Ectodermal cell (in vitro differentiated cells): ENCODE results near the gene ERG28. TPM values are rescaled to one million over a fixed set of nuclear protein-coding genes. Genes with fewer than 3 reads are reported as not detected.
A peak's percentile ranks its signal among the peaks of the same experiment; 100 is the strongest.

Source experiments
- H3K27ac ChIP-seq: 2 replicates; pipeline ENCODE4 v1.7.0; 2013; ENCODE audit warnings: mild to moderate bottlenecking, low read depth, low read length; ENCODE audit not compliant: insufficient read depth, poor library complexity, severe bottlenecking
- H3K27me3 ChIP-seq: 2 replicates; pipeline ENCODE4 v1.7.0; 2013; ENCODE audit warnings: mild to moderate bottlenecking, low read length; ENCODE audit not compliant: insufficient read depth, control insufficient read depth, poor library complexity, severe bottlenecking
- H3K36me3 ChIP-seq: one replicate; pipeline ENCODE4 v1.7.0; 2013; ENCODE audit warnings: low read length; ENCODE audit not compliant: control insufficient read depth, insufficient read depth
- H3K4me1 ChIP-seq: one replicate; pipeline ENCODE4 v1.7.0; 2013; ENCODE audit warnings: low read length; ENCODE audit not compliant: control insufficient read depth, insufficient read depth
- H3K4me3 ChIP-seq: 2 replicates; pipeline ENCODE4 v1.7.0; 2013; ENCODE audit warnings: low read depth, low read length, control low read depth; ENCODE audit not compliant: insufficient read depth
- H3K9me3 ChIP-seq: 2 replicates; pipeline ENCODE4 v1.7.0; 2013; ENCODE audit warnings: mild to moderate bottlenecking, low read length, moderate library complexity; ENCODE audit not compliant: control insufficient read depth
- WGBS, 2 experiments: methylation state at CpG; one replicate each; pipeline ENCODE4 v1.1.7; 2013; ENCODE audit warnings: missing lambda C conversion rate in 2 of 2; 5-methylcytosine and 5-hydroxymethylcytosine counted together
- polyA plus RNA-seq, 4 experiments: library from polyadenylated mRNA; stranded (reverse); fragments of 50-300 nt; gene quantifications; one replicate each; pipeline ENCODE4 v1.2.3, GENCODE V29; 2013

The ERG28 gene
- 56.2 TPM for polyA plus RNA-seq (2013, experiment 1 of 4)
- 54.3 TPM for polyA plus RNA-seq (2013, experiment 2 of 4)
- polyA plus RNA-seq (2013, experiment 3 of 4) = 26.0 TPM
- 30.6 TPM for polyA plus RNA-seq (2013, experiment 4 of 4)

- H3K9me3 ChIP-seq = no peaks in the 10 kb centered on the region
- peak within 1 kb of the TSS; percentile 54 for H3K4me3 ChIP-seq
- H3K27me3 ChIP-seq = no peaks in the 10 kb centered on the region
- H3K36me3 ChIP-seq = peaks cover 8% of the 10 kb centered on the region
- peaks cover 3% of the 10 kb centered on the region for H3K4me1 ChIP-seq
- H3K27ac ChIP-seq = peak within 1 kb of the TSS; percentile 84
- 0 to 1% methylated on average over 60 of the region's 60 CpGs for WGBS, 2 experiments
Observed at GRCh38 chr14:75660630-75661498, at the start of gene ERG28, which contains the start of gene TTLL5. Gene ERG28 (minus strand): TSS chr14:75660876. CDS start chr14:75657502, 3,374 bp downstream. Gene TTLL5 (plus strand): TSS chr14:75661246. CDS start chr14:75663150, 1,904 bp downstream.

- no peaks in the 10 kb centered on the region for H3K36me3 ChIP-seq
- H3K27ac ChIP-seq = no peak overlapping the region
- WGBS, 2 experiments = 61 to 62% methylated on average over 10 of the region's 10 CpGs
- H3K9me3 ChIP-seq = no peaks in the 10 kb centered on the region
- no peak overlapping the region for H3K4me3 ChIP-seq
- H3K27me3 ChIP-seq = no peaks in the 10 kb centered on the region
- peaks cover 18% of the 10 kb centered on the region for H3K4me1 ChIP-seq
Observed at GRCh38 chr14:75709207-75709812, 48.6 kb upstream of the ERG28 start.

- H3K4me1 ChIP-seq = peaks cover 18% of the 10 kb centered on the region
- no peaks in the 10 kb centered on the region for H3K36me3 ChIP-seq
- no peaks in the 10 kb centered on the region for H3K9me3 ChIP-seq
- WGBS, 2 experiments = 96 to 97% methylated on average over 3 of the region's 3 CpGs
- H3K27me3 ChIP-seq = no peaks in the 10 kb centered on the region
- H3K4me3 ChIP-seq = no peak overlapping the region
- H3K27ac ChIP-seq = no peak overlapping the region
Observed at GRCh38 chr14:75705014-75705413, 44.3 kb upstream of the ERG28 start.

- no peaks in the 10 kb centered on the region for H3K27me3 ChIP-seq
- 100% methylated on average over 1 of the region's 1 CpG for WGBS, 2 experiments
- H3K36me3 ChIP-seq = no peaks in the 10 kb centered on the region
- H3K27ac ChIP-seq = no peak overlapping the region
- no peak overlapping the region for H3K4me3 ChIP-seq
- H3K4me1 ChIP-seq = peaks cover 18% of the 10 kb centered on the region
- H3K9me3 ChIP-seq = no peaks in the 10 kb centered on the region
Observed at GRCh38 chr14:75703467-75703866, 42.8 kb upstream of the ERG28 start.

GRCh38 chr14:75702616-75703261, 42.1 kb upstream of the ERG28 start:
- H3K9me3 ChIP-seq = no peaks in the 10 kb centered on the region
- H3K4me3 ChIP-seq = no peak overlapping the region
- no peaks in the 10 kb centered on the region for H3K27me3 ChIP-seq
- H3K36me3 ChIP-seq = peaks cover 5% of the 10 kb centered on the region
- peaks cover 18% of the 10 kb centered on the region for H3K4me1 ChIP-seq
- 61 to 64% methylated on average over 3 of the region's 3 CpGs for whole genome bisulfite sequencing, 2 experiments
- peak overlapping the region; percentile 18 for H3K27ac ChIP-seq

- peaks cover 5% of the 10 kb centered on the region for H3K36me3 ChIP-seq
- H3K4me1 ChIP-seq = peaks cover 18% of the 10 kb centered on the region
- H3K4me3 ChIP-seq = no peak overlapping the region
- H3K27me3 ChIP-seq = no peaks in the 10 kb centered on the region
- WGBS, 2 experiments = 75% methylated on average over 2 of the region's 2 CpGs
- H3K9me3 ChIP-seq = no peaks in the 10 kb centered on the region
- H3K27ac ChIP-seq = no peak overlapping the region
Observed at GRCh38 chr14:75702122-75702521, 41.4 kb upstream of the ERG28 start.

GRCh38 chr14:75700295-75700694, 39.6 kb upstream of the ERG28 start:
- Histone ChIP-seq H3K4me3 (no peak overlapping the region), H3K27ac (no peak overlapping the region), H3K36me3 (peaks cover 5% of the 10 kb centered on the region), H3K27me3 (no peaks in the 10 kb centered on the region), H3K4me1 (peaks cover 18% of the 10 kb centered on the region), H3K9me3 (no peaks in the 10 kb centered on the region)
- WGBS, 2 experiments = 92% methylated on average over 6 of the region's 6 CpGs

GRCh38 chr14:75699331-75699730, 38.7 kb upstream of the ERG28 start:
- 95 to 98% methylated on average over 3 of the region's 3 CpGs for WGBS, 2 experiments

GRCh38 chr14:75697918-75698317, 37.2 kb upstream of the ERG28 start:
- H3K27me3 ChIP-seq = no peaks in the 10 kb centered on the region
- peaks cover 13% of the 10 kb centered on the region for H3K4me1 ChIP-seq
- 92 to 98% methylated on average over 2 of the region's 2 CpGs for WGBS, 2 experiments
- H3K36me3 ChIP-seq = peaks cover 15% of the 10 kb centered on the region
- no peak overlapping the region for H3K4me3 ChIP-seq
- H3K9me3 ChIP-seq = no peaks in the 10 kb centered on the region
- no peak overlapping the region for H3K27ac ChIP-seq

More at GRCh38 chr14:75699331-75699730, 38.7 kb upstream of the ERG28 start:
- Histone ChIP-seq H3K9me3 (no peaks in the 10 kb centered on the region), H3K4me3 (no peak overlapping the region), H3K27ac (no peak overlapping the region), H3K36me3 (peaks cover 7% of the 10 kb centered on the region), H3K27me3 (no peaks in the 10 kb centered on the region), H3K4me1 (peaks cover 18% of the 10 kb centered on the region)

GRCh38 chr14:75697386-75697785, 36.7 kb upstream of the ERG28 start:
- Histone ChIP-seq H3K4me1 (peaks cover 8% of the 10 kb centered on the region), H3K27me3 (no peaks in the 10 kb centered on the region), H3K27ac (no peak overlapping the region), H3K4me3 (no peak overlapping the region), H3K36me3 (peaks cover 15% of the 10 kb centered on the region), H3K9me3 (no peaks in the 10 kb centered on the region)
- whole genome bisulfite sequencing, 2 experiments = 89 to 100% methylated on average over 1 of the region's 1 CpG
